ENCODE results near the gene MBNL2. TPM values are rescaled to one million over a fixed set of nuclear protein-coding genes. Genes with fewer than 3 reads are reported as not detected.

The MBNL2 gene
- total and polyA plus RNA-seq, 2 experiments from 2014 or later, result 46.7 to 79.5 TPM

DNA sequence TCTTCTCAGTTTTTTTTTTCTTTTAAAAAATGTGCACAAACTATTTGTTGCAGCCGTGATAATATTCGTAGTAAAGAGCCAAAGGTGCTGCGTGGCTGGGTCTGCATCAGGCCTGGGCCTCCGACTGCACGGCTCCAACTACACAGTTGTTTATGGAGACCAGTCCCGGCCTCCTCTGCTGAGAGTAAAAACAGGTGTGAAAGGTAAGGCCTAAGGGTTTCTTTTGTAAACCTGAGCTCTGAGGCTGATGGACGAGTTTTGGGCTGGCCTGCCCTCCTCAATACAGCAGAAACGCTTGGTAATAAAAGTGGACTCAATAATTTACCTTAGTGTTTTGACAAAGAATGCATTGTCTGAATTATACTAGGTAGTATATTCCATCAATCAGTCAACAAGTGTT lies 3.9 kb downstream of the MBNL2 start:
- H3K4me3 ChIP-seq, result peak overlapping the region; percentile 91
- H3K4me1 ChIP-seq (ENCODE audit: insufficient read depth), result peaks cover 53% of the 10 kb centered on the region
- H3K9ac ChIP-seq, result peak overlapping the region; percentile 97
- H2AFZ ChIP-seq, result no peak overlapping the region
- no peaks in the 10 kb centered on the region for H3K9me3 ChIP-seq (ENCODE audit: low read depth)
- peaks cover 86% of the 10 kb centered on the region for H3K79me2 ChIP-seq (ENCODE audit: insufficient read depth)
- in situ Hi-C loops (cut with MboI), result no loop called here
- no peaks in the 10 kb centered on the region for H3K27me3 ChIP-seq (replicated peaks; ENCODE audit: insufficient read depth)
- H3K4me2 ChIP-seq (ENCODE audit: unreplicated experiment), result peak overlapping the region; percentile 98
- H3F3A ChIP-seq (ENCODE audit: insufficient read depth), result peaks cover 46% of the 10 kb centered on the region
- no peaks in the 10 kb centered on the region for H3K9me2 ChIP-seq (ENCODE audit: insufficient read depth)
- no peak for DNase-seq
- WGBS, 2 experiments (ENCODE audit: low coverage in 1 of 2, low lambda C conversion rate in 2 of 2, missing lambda C conversion rate in 2 of 2), result 59% methylated on average over 8 of the region's 8 CpGs
- TF ChIP-seq EZH2 (IDR thresholded peaks at IDR 0.05; ENCODE audit: insufficient read depth, poor library complexity, severe bottlenecking) (no peak), EZH2phosphoT487 (IDR thresholded peaks at IDR 0.05; ENCODE audit: insufficient read depth, low read depth) (no peak)
- peaks cover 3% of the 10 kb centered on the region; the same call in 1 of the 2 replicates for H3K36me3 ChIP-seq (ENCODE audit: low read depth)
- no peaks in the 10 kb centered on the region for H4K20me1 ChIP-seq (ENCODE audit: insufficient read depth)
- H3K27ac ChIP-seq, result 0 out of 2 replicates have a peak overlapping the region, but pooled peaks have one; percentile 97

DNA sequence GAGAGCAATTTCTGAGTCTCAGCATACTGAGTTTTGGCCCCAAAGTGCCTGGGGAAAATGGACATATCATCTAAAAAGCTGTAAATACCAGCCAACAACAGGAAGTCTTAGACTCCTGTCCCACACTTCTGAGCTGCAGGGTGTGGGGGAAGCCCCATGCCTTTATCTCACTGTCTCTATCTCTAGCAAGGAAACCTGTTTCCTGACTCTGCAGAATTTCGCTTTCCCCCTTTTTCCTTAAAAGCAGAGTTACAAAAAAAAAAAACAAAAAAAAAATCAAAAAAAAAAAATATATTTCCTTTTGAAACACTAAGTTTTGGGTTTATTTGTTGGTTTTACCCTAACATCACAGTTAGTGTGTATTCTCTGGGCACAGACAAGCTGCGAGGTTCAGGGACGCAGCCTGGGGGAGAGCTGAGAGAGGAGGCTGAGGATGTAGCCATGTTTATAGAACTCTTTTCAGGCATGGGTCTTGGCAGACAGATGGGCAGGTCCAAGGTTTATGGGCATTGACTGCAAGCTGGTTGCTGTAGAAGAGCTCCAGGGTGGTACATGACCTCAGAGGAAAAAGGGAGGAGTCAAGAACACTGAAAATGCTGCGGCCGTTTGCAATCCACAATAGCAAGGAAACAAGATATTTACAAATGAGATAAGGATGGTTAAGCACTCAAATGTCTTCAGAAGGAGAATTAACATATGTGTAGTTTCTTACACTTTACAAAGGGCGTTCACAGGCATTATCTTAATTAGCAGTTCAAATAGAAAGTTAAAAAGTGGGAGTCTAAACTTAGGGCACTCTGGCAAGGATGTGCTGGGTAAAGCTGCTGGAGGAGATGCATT lies 4.9 kb downstream of the MBNL2 start:
- TF ChIP-seq EZH2 (IDR thresholded peaks at IDR 0.05; ENCODE audit: insufficient read depth, poor library complexity, severe bottlenecking) (no peak), EZH2phosphoT487 (IDR thresholded peaks at IDR 0.05; ENCODE audit: insufficient read depth, low read depth) (no peak)
- Histone ChIP-seq H3K9me3 (ENCODE audit: low read depth) (no peaks in the 10 kb centered on the region), H3K9ac (0 out of 2 replicates have a peak overlapping the region, but pooled peaks have one; percentile 97), H3K4me1 (ENCODE audit: insufficient read depth) (peaks cover 62% of the 10 kb centered on the region), H3F3A (ENCODE audit: insufficient read depth) (peaks cover 56% of the 10 kb centered on the region), H3K4me2 (ENCODE audit: unreplicated experiment) (peak overlapping the region; percentile 98), H4K20me1 (ENCODE audit: insufficient read depth) (no peaks in the 10 kb centered on the region), H3K4me3 (peak overlapping the region; percentile 91), H3K27me3 (replicated peaks; ENCODE audit: insufficient read depth) (no peaks in the 10 kb centered on the region), H2AFZ (no peak overlapping the region), H3K36me3 (ENCODE audit: low read depth) (peaks cover 3% of the 10 kb centered on the region; the same call in 1 of the 2 replicates), H3K9me2 (ENCODE audit: insufficient read depth) (no peaks in the 10 kb centered on the region), H3K27ac (no peak overlapping the region; the same call in 1 of the 2 replicates), H3K79me2 (ENCODE audit: insufficient read depth) (peaks cover 94% of the 10 kb centered on the region)
- peak; percentile 58 for DNase-seq
- 42 to 51% methylated on average over 6 of the region's 6 CpGs for WGBS, 2 experiments (ENCODE audit: low coverage in 1 of 2, low lambda C conversion rate in 2 of 2, missing lambda C conversion rate in 2 of 2)
- in situ Hi-C loops (cut with MboI), result no loop called here

GRCh38 chr13:97228850-97229521 lies 6.9 kb downstream of the MBNL2 start:
- H3K36me3 ChIP-seq (ENCODE audit: low read depth), result peaks cover 3% of the 10 kb centered on the region; the same call in 1 of the 2 replicates
- 47 to 49% methylated on average over 3 of the region's 3 CpGs for WGBS, 2 experiments (ENCODE audit: low coverage in 1 of 2, low lambda C conversion rate in 2 of 2, missing lambda C conversion rate in 2 of 2)
- H3K4me1 ChIP-seq (ENCODE audit: insufficient read depth), result peaks cover 68% of the 10 kb centered on the region
- H4K20me1 ChIP-seq (ENCODE audit: insufficient read depth), result no peaks in the 10 kb centered on the region
- peaks cover 96% of the 10 kb centered on the region for H3K79me2 ChIP-seq (ENCODE audit: insufficient read depth)
- no peak for DNase-seq
- TF ChIP-seq EZH2 (IDR thresholded peaks at IDR 0.05; ENCODE audit: insufficient read depth, poor library complexity, severe bottlenecking) (no peak), EZH2phosphoT487 (IDR thresholded peaks at IDR 0.05; ENCODE audit: insufficient read depth, low read depth) (no peak)
- peaks cover 47% of the 10 kb centered on the region for H3F3A ChIP-seq (ENCODE audit: insufficient read depth)
- peak overlapping the region; percentile 32 for H3K4me2 ChIP-seq (ENCODE audit: unreplicated experiment)
- H2AFZ ChIP-seq, result no peak overlapping the region
- in situ Hi-C loops (cut with MboI), result no loop called here
- no peaks in the 10 kb centered on the region for H3K9me2 ChIP-seq (ENCODE audit: insufficient read depth)
- H3K27me3 ChIP-seq (replicated peaks; ENCODE audit: insufficient read depth), result no peaks in the 10 kb centered on the region
- no peak overlapping the region for H3K9ac ChIP-seq
- H3K4me3 ChIP-seq, result no peak overlapping the region
- H3K9me3 ChIP-seq (ENCODE audit: low read depth), result no peaks in the 10 kb centered on the region
- no peak overlapping the region; the same call in 1 of the 2 replicates for H3K27ac ChIP-seq

GRCh38 chr13:97229699-97230098 lies 7.6 kb downstream of the MBNL2 start:
- Histone ChIP-seq H4K20me1 (ENCODE audit: insufficient read depth) (no peaks in the 10 kb centered on the region), H3K36me3 (ENCODE audit: low read depth) (peaks cover 3% of the 10 kb centered on the region; the same call in 1 of the 2 replicates), H3K4me3 (no peak overlapping the region), H3K9me2 (ENCODE audit: insufficient read depth) (no peaks in the 10 kb centered on the region), H3K27me3 (replicated peaks; ENCODE audit: insufficient read depth) (no peaks in the 10 kb centered on the region), H3K27ac (no peak overlapping the region; the same call in 1 of the 2 replicates), H3K4me2 (ENCODE audit: unreplicated experiment) (peak overlapping the region; percentile 32), H3K79me2 (ENCODE audit: insufficient read depth) (peaks cover 96% of the 10 kb centered on the region), H3K9ac (no peak overlapping the region), H2AFZ (no peak overlapping the region), H3F3A (ENCODE audit: insufficient read depth) (peaks cover 40% of the 10 kb centered on the region), H3K9me3 (ENCODE audit: low read depth) (no peaks in the 10 kb centered on the region), H3K4me1 (ENCODE audit: insufficient read depth) (peaks cover 67% of the 10 kb centered on the region)
- TF ChIP-seq EZH2 (IDR thresholded peaks at IDR 0.05; ENCODE audit: insufficient read depth, poor library complexity, severe bottlenecking), result no peak
- TF ChIP-seq EZH2phosphoT487 (IDR thresholded peaks at IDR 0.05; ENCODE audit: insufficient read depth, low read depth), result no peak
- no peak for DNase-seq
- WGBS, 2 experiments (ENCODE audit: low coverage in 1 of 2, low lambda C conversion rate in 2 of 2, missing lambda C conversion rate in 2 of 2), result 98 to 100% methylated on average over 3 of the region's 3 CpGs
- in situ Hi-C loops (cut with MboI), result no loop called here
